Measurements from ENCODE around the gene CRTC3.

- TF ChIP-seq CTCF (IDR thresholded peaks at IDR 0.05) (no peak), POLR2A (IDR thresholded peaks at IDR 0.05) (no peak)
Observed at GRCh38 chr15:90592131-90592881, 62.6 kb downstream of the CRTC3 start.

All from testis (tissue), 2 donors.